Measurements from ENCODE around the gene CHD2. TPM values are rescaled to one million over a fixed set of nuclear protein-coding genes. Genes with fewer than 3 reads are reported as not detected.

The CHD2 gene
- total RNA-seq, 1 donor from 2014 or later: 108 TPM

DNA sequence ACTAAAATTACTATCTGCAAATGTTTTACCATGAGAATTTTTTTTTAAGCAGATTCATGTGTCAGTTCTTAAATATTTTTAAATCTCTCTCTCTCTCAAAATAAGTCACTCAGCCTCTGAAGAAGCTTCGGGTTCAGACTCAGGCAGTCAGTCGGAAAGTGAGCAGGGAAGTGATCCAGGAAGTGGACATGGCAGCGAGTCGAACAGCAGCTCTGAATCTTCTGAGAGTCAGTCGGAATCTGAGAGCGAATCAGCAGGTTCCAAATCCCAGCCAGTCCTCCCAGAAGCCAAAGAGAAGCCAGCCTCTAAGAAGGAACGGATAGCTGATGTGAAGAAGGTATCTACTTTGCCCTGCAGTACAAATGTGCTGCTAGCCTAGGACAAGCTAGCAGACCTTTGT, 24.1 kb downstream of the CHD2 start:
- DNase-seq (ENCODE audit: low spot score in 2 of 2): no peak
- FAIRE-seq: no peak

DNA sequence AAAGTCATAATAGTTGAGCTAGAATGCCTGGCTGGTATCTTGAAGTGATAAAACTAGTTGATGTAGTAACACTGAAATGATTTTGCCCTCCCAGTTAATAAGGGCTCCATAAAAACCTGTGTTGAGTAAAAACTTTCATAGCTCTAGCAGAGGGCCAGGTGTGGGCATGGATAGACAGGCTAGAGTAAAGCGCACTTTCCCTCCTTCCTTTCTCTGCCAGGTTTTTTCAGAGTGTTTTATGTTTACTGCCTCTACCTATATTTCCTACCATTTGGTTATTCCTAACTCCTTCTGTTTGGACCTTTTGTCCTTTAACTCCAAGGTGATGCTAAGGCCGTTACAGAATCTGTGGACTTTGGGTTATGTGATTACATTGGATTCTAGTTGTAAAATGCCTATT, 25.3 kb downstream of the CHD2 start:
- no peak for FAIRE-seq
- no peak for DNase-seq (ENCODE audit: low spot score in 2 of 2)

DNA sequence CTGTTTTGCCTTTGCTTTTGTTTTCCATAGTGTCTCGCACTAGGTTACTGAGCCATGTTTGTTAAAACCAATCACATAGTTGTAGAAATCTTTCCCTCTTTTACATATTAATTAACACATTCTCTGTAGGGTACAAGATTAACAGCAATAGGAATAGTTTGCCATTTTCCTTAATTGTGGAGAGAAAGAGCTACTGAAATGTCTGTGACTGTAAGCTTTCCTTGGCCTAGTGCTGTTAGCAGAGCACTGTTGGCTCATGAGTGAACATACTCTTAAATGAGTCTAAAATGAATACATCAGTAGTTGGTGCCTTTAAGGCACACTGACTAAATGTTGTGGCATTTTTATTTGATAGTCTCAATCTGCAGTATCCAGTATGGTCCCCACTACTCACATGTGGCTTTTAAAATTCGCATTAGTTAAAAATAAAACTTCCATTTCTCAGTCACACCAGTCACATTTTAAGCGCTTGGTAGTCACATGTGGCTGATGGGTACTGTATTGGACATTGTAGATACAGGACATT, 28.2 kb downstream of the CHD2 start:
- FAIRE-seq: no peak
- DNase-seq (ENCODE audit: low spot score in 2 of 2): no peak

DNA sequence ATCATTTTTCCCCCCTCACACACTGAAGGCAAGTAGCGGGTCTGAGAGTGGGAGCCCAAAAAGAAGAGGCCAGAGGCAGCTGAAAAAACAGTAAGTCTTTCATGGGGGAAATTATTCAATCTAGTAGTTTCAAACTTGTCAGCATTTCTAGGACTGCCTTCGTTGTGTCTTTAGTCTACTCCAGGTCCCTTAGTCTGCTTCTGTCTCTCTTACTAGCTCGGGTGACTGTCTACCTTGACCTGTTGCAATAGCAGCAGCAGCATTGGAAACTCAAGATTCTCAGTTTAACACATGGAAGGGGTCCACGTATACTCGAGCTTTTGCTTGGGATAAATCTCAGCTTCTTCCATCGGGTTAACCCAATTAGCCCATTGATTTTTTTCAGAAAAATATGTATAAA, 28.9 kb downstream of the CHD2 start:
- FAIRE-seq (no peak), DNase-seq (ENCODE audit: low spot score in 2 of 2) (no peak)

DNA sequence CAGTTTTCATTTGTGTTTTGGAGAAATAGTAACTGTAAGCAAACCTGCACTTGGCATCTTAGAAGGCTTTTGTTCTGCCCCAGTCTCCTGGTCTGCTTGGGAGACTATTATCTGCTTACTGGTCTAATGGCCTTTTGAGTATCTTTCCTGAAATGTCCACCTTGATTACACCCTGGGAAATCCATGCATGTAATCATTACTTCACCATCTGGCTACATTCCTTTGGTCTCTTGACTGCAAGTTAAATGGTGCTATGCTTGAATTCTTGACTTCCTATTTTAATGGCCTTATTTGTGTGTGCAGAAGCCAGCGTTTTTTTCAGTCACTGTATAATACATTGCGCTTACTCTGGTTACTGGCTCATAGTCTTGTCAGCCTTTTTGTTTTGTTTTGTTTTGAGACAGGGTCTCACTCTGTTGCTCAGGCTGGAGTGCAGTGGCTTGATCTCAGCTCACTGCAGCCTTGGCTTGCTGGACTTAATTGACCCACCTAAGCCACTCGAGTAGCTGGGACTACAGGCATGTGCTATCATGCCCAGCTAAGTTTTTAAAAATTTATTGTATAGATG, 30.0 kb downstream of the CHD2 start:
- DNase-seq (ENCODE audit: low spot score in 2 of 2) (no peak), FAIRE-seq (no peak)

DNA sequence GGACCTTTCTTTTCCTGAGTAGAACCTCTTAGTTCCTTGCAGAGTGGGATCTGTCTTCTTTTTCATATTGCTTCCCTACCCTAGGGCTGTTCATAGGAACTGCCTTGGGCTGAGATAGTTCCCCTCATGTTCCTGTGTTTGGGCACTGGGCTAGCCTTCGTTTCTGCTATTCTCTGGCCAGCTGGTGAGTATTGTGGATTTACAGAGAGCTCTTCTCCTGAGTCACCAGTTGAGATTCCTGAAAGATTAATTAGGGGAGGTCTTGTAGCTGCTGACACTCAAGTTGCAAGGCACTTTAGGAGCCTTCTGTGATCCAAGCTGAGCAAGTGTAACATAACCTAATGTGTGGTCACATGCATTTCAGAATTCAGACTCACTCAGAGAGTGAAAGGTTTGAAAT, 30.7 kb downstream of the CHD2 start:
- DNase-seq (ENCODE audit: low spot score in 2 of 2) (no peak), FAIRE-seq (no peak)

DNA sequence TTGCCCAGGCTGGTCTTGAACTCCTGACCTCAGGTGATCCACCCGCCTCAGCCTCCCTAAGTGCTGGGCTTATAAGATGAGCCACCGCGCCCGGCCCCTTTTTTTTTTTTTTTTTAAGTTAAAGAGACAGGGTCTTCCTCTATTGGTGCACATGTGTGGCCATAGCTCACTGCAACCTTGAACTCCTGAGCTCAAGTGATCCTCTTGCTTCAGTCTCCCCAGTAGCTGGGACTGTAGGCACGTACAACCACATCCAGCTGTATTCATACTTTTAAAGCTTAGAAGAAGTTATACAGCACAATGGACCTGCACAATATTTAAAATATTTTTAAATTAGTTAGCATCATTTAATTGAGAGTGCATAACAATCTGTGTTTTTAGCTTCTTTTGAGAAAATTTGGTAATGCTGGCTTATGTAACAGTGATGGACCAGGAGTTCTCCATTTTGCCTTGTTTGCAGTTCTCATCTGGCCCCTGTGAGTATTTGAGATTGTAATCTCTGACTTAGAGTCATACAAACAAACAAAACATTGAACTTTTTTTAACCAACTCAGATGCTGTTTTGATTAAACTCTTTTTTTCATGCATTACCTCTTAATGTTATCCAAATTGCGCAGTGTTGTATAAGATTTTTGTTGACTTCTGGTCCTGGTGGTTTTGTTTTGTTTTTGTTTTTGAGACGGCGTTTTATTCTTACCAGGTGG, 33.0 kb downstream of the CHD2 start:
- FAIRE-seq: no peak

DNA sequence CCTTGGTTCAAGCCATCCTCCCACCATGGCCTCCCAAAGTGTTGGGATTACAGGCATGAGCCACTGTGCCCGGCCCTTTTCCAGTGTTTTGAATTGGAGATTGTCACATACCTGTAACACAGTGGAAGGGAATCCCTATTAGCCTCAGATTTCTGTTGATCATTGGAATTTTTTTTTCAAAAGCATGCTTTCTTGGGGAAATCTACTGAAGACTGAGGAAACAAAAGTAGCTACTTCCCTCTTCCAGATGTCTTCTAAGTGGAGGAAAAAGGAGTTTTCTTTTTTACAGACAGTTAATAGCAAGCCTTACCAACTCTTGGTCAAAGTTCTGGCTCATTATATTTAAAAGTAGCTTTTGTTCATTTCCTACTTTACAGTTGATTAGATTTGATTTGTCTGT, 33.7 kb downstream of the CHD2 start:
- DNase-seq (ENCODE audit: low spot score in 2 of 2) (no peak), FAIRE-seq (no peak)

More for the DNA sequence above, 33.0 kb downstream of the CHD2 start:
- DNase-seq (ENCODE audit: low spot score in 2 of 2): no peak

DNA sequence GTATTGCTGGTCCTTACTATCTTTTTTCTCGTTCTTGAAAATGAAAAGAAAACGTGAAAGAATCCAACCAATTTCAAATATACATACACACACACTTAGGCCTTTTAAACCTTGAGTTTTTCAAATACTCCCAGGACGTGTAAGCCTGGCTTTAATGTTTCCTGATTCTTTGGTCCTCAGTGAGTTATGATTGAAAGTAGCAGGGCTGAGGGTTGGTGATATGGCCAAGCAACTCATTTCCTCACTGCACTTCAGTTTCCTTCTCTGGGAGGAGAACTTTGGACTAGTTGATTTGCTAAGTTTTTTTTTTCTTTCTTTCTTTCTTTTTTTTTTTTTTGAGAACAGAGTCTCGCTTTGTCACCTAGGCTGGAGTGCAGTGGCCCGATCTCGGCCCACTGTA, 34.6 kb downstream of the CHD2 start:
- FAIRE-seq (no peak), DNase-seq (ENCODE audit: low spot score in 2 of 2) (no peak)

DNA sequence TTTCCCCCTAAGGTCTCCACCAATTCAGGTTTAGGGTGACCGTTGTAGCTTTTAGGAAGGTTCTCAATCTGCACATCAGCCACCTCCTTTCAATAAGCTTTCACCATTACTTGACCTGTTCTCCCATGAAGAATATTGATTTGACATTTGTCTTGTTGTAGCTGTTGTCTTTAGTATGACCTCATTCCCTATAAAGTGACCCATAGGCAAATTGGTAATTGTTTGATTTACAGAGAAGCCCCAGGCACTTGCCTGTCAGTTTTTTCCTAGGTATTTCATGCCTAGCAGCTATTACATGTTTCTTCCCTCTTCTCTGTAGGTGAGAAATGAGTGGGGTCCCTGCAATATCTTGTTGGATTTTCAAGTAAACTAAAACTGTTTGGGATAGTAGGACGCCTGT, 36.0 kb downstream of the CHD2 start:
- DNase-seq (ENCODE audit: low spot score in 2 of 2) (no peak), FAIRE-seq (no peak)

DNA sequence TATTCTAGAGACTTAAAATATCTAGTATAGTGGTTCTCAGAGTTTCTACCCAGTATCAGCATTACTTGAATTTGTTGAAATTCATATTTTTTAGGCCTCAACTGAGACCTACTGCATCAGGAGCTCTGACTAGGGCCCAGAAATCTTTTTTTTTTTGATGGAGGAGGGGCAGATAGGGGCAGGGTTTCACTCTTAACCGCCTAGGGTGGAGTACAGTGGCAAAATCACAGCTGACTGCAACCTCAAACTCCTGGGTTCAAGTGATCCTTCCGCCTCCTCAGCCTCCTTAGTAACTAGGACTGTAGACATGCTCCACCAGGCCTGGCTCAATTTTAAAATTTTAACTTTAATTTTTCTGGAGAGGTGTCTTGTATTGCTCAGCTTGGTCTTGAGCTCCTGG, 36.6 kb downstream of the CHD2 start:
- FAIRE-seq: no peak
- DNase-seq (ENCODE audit: low spot score in 2 of 2): no peak

DNA sequence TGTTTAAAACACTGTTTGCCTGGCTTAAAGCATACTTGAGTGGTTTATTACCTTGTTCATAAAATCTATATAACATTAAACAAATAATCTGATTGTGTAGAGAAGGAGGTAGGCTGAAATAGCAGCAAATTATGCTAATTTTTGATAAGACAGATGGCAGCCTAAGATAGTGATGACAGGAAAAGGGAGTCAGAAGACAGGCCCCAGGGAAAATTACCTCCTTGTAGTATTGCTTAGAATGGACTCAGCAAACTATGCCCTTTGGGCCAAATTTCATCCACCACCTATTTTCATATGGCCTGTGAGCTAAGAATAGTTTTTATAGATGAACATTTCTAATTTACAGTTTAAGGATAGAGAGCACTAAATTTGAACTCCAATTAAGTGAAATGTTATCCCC, 37.8 kb downstream of the CHD2 start:
- DNase-seq (ENCODE audit: low spot score in 2 of 2): no peak
- no peak for FAIRE-seq

DNA sequence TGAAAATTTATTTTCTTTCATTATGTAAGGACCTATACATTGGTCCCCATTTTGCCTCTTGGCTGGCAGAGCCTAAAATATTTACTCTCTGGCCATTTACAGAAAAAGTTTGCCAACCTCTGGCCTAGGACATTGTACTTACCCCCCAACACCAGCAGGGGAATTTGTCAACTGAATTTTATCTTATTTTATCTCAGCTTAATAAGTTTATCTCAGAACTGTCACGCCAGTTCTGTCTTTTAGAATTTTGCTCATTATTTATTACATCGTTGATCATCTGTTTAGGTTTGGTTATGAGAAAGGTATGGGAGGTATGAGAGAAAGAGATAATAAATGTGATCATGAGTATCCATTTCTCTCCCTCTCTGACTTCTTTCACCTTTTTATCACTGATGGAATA, 38.3 kb downstream of the CHD2 start:
- FAIRE-seq (no peak), DNase-seq (ENCODE audit: low spot score in 2 of 2) (no peak)

DNA sequence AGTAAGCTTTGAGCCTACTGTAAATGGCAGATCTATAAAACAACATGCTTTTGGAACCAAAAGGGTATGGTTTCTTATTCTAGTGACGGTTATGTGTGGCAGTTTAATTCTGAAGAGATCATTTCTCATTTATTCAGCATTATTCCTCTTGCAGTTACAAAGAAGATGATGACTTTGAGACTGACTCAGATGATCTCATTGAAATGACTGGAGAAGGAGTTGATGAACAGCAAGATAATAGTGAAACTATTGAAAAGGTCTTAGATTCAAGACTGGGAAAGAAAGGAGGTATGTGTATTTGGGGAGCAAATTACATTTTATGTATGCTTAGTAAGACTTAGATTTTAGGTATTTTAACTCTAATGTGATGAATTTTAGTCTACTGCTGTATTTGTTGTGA, 41.5 kb downstream of the CHD2 start:
- DNase-seq (ENCODE audit: low spot score in 2 of 2) (no peak), FAIRE-seq (no peak)

DNA sequence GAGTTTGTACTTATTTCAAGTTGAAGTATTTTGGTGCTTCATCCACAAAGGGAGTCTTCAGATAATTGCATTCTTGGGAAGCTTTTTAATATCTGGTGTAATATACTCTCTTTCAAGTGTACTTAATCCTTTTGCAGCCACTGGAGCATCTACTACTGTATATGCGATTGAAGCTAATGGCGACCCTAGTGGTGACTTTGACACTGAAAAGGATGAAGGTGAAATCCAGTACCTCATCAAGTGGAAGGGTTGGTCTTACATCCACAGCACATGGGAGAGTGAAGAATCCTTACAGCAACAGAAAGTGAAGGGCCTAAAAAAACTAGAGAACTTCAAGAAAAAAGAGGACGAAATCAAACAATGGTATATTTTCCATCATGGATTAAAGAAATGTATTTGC, 42.6 kb downstream of the CHD2 start:
- FAIRE-seq: no peak
- no peak for DNase-seq (ENCODE audit: low spot score in 2 of 2)

DNA sequence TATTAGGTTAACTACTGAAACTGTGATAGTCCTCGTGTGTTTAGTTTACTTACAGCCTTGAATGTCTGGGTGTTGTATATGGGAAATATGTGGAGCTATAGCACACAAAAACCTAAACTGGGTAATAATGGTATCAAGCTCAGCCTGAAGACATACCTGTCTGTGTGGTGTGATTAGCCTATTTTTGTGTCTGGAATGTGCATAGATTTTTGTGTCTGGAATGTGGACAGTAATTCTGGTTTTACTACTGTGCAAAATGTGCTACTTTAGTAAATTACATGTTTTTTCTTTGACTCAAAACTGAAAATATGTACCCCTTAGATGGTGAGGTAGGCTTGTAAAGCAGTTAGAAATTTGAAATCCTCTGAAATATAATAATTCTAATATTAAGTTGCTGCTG, 43.5 kb downstream of the CHD2 start:
- DNase-seq (ENCODE audit: low spot score in 2 of 2) (no peak), FAIRE-seq (no peak)

DNA sequence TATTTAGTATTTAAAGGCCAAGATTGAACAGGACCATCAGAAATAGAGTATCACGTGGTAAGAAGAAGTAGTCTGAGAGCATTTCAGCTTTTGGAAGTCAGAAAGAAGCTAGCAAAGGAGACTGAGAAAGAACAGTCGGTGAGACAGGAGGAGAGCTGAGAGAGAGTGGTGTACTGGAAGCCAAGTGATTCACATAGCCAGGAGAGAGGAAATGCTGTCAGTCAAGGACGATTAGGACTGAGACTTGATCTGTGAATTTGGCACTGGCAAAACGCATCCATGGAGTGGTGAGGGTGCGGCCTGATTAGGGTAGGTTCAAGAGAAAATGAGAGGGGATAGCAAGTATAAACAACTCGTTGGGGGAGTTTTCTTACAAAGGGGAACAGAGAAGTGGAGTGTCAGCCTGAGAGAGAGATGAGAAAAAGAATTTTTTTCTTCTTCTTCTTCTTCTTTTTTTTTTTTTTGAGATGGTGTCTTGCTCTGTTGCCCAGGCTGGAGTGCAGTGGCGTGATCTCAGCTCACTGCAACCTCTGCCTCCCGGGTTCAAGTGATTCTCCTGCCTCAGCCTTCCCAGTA, 44.9 kb downstream of the CHD2 start:
- FAIRE-seq (no peak), DNase-seq (ENCODE audit: low spot score in 2 of 2) (no peak)

DNA sequence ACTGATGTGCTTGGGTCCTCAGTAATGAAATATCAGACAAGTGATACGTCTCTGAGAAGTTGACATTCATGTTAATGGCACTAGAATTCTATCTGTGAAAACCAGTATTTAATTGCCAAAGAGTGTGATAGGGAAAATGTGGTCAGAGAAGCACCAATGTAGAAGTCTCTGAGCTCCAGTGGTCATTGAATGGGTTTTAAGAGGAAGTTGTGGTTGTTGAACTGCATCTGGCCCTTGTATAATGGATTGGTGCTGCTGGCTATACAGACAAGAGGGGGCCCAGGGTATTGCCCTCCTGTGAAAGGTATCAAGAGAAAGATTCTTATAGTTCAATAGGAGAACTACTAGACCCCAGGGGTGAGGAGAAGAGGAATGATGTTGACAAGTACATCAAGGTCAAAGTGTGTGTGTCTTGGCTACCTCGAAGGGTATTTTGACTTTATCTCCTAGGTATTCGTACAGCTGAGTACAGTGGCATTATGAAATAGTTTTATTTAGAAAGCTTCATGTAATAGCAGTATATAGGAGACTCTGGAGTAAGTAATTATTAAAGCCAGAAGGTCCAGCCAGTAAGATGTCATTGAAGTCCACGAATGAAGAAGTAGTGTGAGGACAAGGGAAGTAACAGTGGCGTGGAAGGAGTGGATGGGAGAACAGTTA, 47.1 kb downstream of the CHD2 start:
- FAIRE-seq (no peak), DNase-seq (ENCODE audit: low spot score in 2 of 2) (no peak)

DNA sequence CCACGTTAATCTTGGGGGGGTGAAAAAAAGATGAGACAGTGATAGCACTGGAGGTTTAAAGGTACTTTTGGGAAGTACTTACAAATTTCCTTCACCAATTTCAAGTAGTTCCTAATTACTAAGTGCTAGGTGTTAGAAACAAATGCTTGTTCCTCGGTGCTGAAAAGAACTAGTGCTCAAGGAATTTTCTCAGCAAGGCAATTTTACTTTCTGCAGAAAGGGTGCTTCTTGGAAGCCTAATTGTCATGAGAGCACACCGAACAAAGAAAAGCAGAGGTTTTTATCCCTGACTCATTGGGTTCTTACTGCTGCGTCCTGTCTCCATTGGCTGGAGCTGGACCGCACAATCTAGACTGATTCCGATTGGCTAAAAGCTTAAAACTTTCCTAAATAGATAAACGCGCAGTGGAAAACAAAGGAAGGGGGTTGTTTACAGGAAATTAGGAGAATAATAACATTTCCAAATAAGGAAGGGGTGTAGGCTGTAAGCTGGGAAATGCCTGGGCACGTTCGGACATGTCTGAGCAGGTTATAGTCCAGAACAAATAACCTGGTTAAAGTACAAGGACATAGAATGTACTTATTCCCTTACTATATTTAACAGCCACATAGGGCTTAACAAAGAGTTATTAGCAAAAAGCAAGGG, 49.6 kb downstream of the CHD2 start:
- no peak for FAIRE-seq
- no peak for DNase-seq (ENCODE audit: low spot score in 2 of 2)

DNA sequence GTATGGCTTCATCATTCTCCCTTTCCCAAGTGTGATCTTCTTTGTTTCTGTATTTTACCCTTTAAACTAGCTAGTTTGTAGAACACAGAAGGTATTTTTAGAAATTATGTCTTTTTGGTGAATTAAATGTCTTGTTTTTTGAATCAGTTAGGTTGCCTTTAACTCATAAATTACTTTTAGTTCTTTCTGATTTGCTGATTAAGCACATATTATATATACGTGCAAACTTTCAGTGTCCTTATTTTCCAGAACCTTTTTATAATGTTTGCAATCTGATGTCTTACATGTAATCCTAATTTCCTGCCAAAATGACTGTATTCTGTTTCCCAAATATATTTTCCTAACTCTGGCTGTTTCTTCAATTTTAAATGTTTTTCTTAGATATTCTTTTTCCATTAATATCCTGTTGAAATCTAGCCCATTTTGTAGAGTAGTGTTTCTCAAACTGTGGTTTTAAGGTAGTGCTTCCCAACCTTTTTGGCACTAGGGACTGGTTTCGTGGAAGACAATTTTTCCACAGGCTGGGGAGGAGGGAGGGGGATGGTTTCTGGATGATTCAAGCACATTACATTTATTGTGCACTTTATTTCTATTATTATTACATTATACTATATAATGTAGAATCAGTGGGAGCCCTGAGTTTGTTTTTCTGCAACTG, 51.8 kb downstream of the CHD2 start:
- no peak for DNase-seq (ENCODE audit: low spot score in 2 of 2)
- no peak for FAIRE-seq

DNA sequence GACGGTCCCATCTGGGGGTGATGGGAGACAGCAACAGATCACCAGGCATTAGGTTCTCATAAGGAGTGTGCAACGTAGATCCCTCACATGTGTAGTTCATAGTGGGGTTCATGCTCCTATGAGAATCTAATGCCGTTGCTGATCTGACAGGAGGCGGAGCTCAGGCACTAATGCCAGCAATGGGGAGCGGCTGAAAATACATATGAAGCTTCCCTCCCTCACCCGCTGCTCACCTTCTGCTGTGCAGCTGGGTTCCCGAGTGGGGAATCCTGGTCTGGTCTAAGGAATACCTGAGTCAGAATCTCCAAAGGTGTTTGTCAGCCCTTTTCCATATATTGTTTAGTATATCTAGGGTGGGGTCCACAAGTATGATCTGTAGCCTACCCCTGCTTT, 52.3 kb downstream of the CHD2 start:
- no peak for DNase-seq (ENCODE audit: low spot score in 2 of 2)
- no peak for FAIRE-seq

All from frontal cortex (tissue), 4 donors.